H9 (cell line): Measurements from ENCODE around the gene USP9X. TPM values are rescaled to one million over a fixed set of nuclear protein-coding genes. Genes with fewer than 3 reads are reported as not detected.

Source experiments
- DNase-seq: peaks from one replicate; pipeline ENCODE4 v3.0.0-alpha.2; 2017
- H2AFZ ChIP-seq: one replicate; pipeline ENCODE4 v1.6.1; 2013; ENCODE audit warnings: mild to moderate bottlenecking, low read length, control low read depth, moderate library complexity
- H2AK5ac ChIP-seq: 2 replicates; pipeline ENCODE4 v1.6.1; 2013; ENCODE audit warnings: low read length, control low read depth, mixed read lengths; ENCODE audit not compliant: insufficient read length
- H2BK120ac ChIP-seq: one replicate; pipeline ENCODE4 v1.6.1; 2013; ENCODE audit warnings: low read depth, mild to moderate bottlenecking, low read length, control low read depth, inconsistent platforms; ENCODE audit not compliant: poor library complexity, severe bottlenecking
- H2BK12ac ChIP-seq: 2 replicates; pipeline ENCODE4 v1.6.1; 2013; ENCODE audit warnings: low read length, control low read depth, mixed read lengths, low read depth; ENCODE audit not compliant: insufficient read length
- H2BK15ac ChIP-seq: 2 replicates; pipeline ENCODE4 v1.6.1; 2013; ENCODE audit warnings: low read depth, low read length, control low read depth
- H2BK20ac ChIP-seq: one replicate; pipeline ENCODE4 v1.6.1; 2013; ENCODE audit warnings: low read depth, mild to moderate bottlenecking, low read length, control low read depth, inconsistent platforms; ENCODE audit not compliant: poor library complexity, severe bottlenecking
- H2BK5ac ChIP-seq: 2 replicates; pipeline ENCODE4 v1.6.1; 2013; ENCODE audit warnings: low read length, control low read depth, mixed read lengths; ENCODE audit not compliant: insufficient read length
- H3K14ac ChIP-seq: 2 replicates; pipeline ENCODE4 v1.6.1; 2013; ENCODE audit warnings: low read length, control low read depth; ENCODE audit not compliant: insufficient read depth
- H3K18ac ChIP-seq: 2 replicates; pipeline ENCODE4 v1.6.1; 2013; ENCODE audit warnings: low read depth, mild to moderate bottlenecking, mixed read lengths, low read length, control low read depth; ENCODE audit not compliant: insufficient read length
- H3K23ac ChIP-seq: 2 replicates; pipeline ENCODE4 v1.6.1; 2013; ENCODE audit warnings: low read length, control low read depth, mixed read lengths, low read depth; ENCODE audit not compliant: insufficient read length
- H3K23me2 ChIP-seq: 2 replicates; pipeline ENCODE4 v1.6.1; 2013; ENCODE audit warnings: low read depth, mild to moderate bottlenecking, mixed read lengths, low read length, control low read depth; ENCODE audit not compliant: insufficient read length, poor library complexity, severe bottlenecking
- H3K27ac ChIP-seq: 2 replicates; pipeline ENCODE4 v1.5.1; 2013; ENCODE audit warnings: low read length, control low read depth, mixed read lengths, low read depth; ENCODE audit not compliant: insufficient read length
- H3K27me3 ChIP-seq: 2 replicates; pipeline ENCODE4 v1.6.1; 2013; ENCODE audit warnings: low read length, control low read depth, inconsistent platforms; ENCODE audit not compliant: insufficient read depth
- H3K4ac ChIP-seq: 2 replicates; pipeline ENCODE4 v1.6.1; 2013; ENCODE audit warnings: low read depth, mild to moderate bottlenecking, control low read depth, inconsistent platforms, low read length, moderate library complexity
- H3K4me1 ChIP-seq: 2 replicates; pipeline ENCODE4 v1.6.1; 2013; ENCODE audit warnings: low read length, control low read depth, inconsistent platforms; ENCODE audit not compliant: insufficient read depth
- H3K4me2 ChIP-seq: 2 replicates; pipeline ENCODE4 v1.6.1; 2013; ENCODE audit warnings: low read length, control low read depth, mixed read lengths; ENCODE audit not compliant: insufficient read length, insufficient read depth
- H3K56ac ChIP-seq: 2 replicates; pipeline ENCODE4 v1.6.1; 2013; ENCODE audit warnings: low read depth, mild to moderate bottlenecking, mixed read lengths, low read length, control low read depth; ENCODE audit not compliant: insufficient read length
- H3K79me1 ChIP-seq: 2 replicates; pipeline ENCODE4 v1.6.1; 2013; ENCODE audit warnings: low read depth, mild to moderate bottlenecking, moderate library complexity, low read length, control low read depth, inconsistent platforms; ENCODE audit not compliant: insufficient read depth, poor library complexity, severe bottlenecking
- H3K79me2 ChIP-seq: 2 replicates; pipeline ENCODE4 v1.6.1; 2013; ENCODE audit warnings: low read length, control low read depth, inconsistent platforms; ENCODE audit not compliant: insufficient read depth
- H3K9ac ChIP-seq: 2 replicates; pipeline ENCODE4 v1.6.1; 2013; ENCODE audit warnings: low read length, control low read depth, mixed read lengths; ENCODE audit not compliant: insufficient read length; ENCODE audit errors: extremely low read depth
- H3K9me3 ChIP-seq: one replicate; pipeline ENCODE4 v1.6.1; 2013; ENCODE audit warnings: low read depth, low read length, inconsistent platforms; ENCODE audit not compliant: control insufficient read depth
- H3T11ph ChIP-seq: one replicate; pipeline ENCODE4 v1.6.1; 2013; ENCODE audit warnings: mild to moderate bottlenecking, low read length, control low read depth, inconsistent platforms
- H4K20me1 ChIP-seq: one replicate; pipeline ENCODE4 v1.6.1; 2013; ENCODE audit not compliant: control insufficient read depth, insufficient read length, insufficient read depth
- H4K5ac ChIP-seq: 2 replicates; pipeline ENCODE4 v1.6.1; 2013; ENCODE audit warnings: low read depth, mild to moderate bottlenecking, mixed read lengths, low read length, control low read depth; ENCODE audit not compliant: insufficient read length
- H4K8ac ChIP-seq: replicated peaks from 2 replicates; pipeline ENCODE4 v1.6.1; 2013; ENCODE audit warnings: low read length, control low read depth, mixed read lengths, low read depth; ENCODE audit not compliant: insufficient read length
- H4K91ac ChIP-seq: 2 replicates; pipeline ENCODE4 v1.6.1; 2013; ENCODE audit warnings: low read depth, mild to moderate bottlenecking, moderate library complexity, mixed read lengths, low read length, control low read depth; ENCODE audit not compliant: insufficient read length
- H3K27ac Mint-ChIP-seq, 3 experiments: 2 replicates in 2 of 3; 3 replicates in 1 of 3; pipeline ENCODE4 v1.8.0; 2020 to 2021; ENCODE audit warnings: mixed read lengths in 3 of 3, mild to moderate bottlenecking in 1 of 3, moderate library complexity in 1 of 3
- H3K27me3 Mint-ChIP-seq: 2 replicates; pipeline ENCODE4 v1.8.0; 2021; ENCODE audit warnings: low read depth, mild to moderate bottlenecking, moderate library complexity, mixed read lengths
- H3K36me3 Mint-ChIP-seq, 3 experiments: 2 replicates in 2 of 3; 3 replicates in 1 of 3; pipeline ENCODE4 v1.8.0; 2020 to 2021; ENCODE audit warnings: low read depth in 3 of 3, mixed read lengths in 3 of 3; ENCODE audit not compliant: insufficient read depth in 1 of 3
- H3K4me1 Mint-ChIP-seq, 2 experiments: 2 replicates each; pipeline ENCODE4 v1.8.0; 2020; ENCODE audit warnings: mixed read lengths in 2 of 2
- H3K4me3 Mint-ChIP-seq, 2 experiments: 2 replicates in 1 of 2; 3 replicates in 1 of 2; pipeline ENCODE4 v1.8.0; 2020 to 2021; ENCODE audit warnings: mild to moderate bottlenecking in 2 of 2, mixed read lengths in 2 of 2, moderate library complexity in 1 of 2
- H3K9me3 Mint-ChIP-seq, 2 experiments: 2 replicates in 1 of 2; 3 replicates in 1 of 2; pipeline ENCODE4 v1.8.0; 2020; ENCODE audit warnings: mild to moderate bottlenecking in 2 of 2, mixed read lengths in 2 of 2, moderate library complexity in 1 of 2
- CTCF ChIP-seq: fragments of 200-600 bp; sonication (generic); conservative IDR thresholded peaks from 3 replicates; pipeline ENCODE4 v1.8.0; 2021; ENCODE audit warnings: antibody characterized with exemption, mild to moderate bottlenecking
- WGBS: extraction: QIAGEN DNeasy Blood & Tissue Kit; methylation state at CpG from one replicate; pipeline ENCODE4 v1.1.7; 2013; ENCODE audit warnings: missing lambda C conversion rate, low lambda C conversion rate, mixed read lengths; ENCODE audit not compliant: insufficient read length; ENCODE audit errors: extremely low coverage; 5-methylcytosine and 5-hydroxymethylcytosine counted together
- total RNA-seq: library from RNA; stranded (reverse); gene quantifications from 2 replicates; pipeline ENCODE4 v1.2.1, GENCODE V29; 2021

Gene USP9X
- total RNA-seq, 1 experiment from 2014 or later: 284 TPM

- Histone ChIP-seq H4K5ac (no peak overlapping the region), H3T11ph (no peak overlapping the region), H2BK12ac (no peak overlapping the region), H2BK20ac (no peak overlapping the region), H2AFZ (no peak overlapping the region), H3K18ac (no peak overlapping the region), H4K20me1 (no peaks in the 10 kb centered on the region), H2BK15ac (no peak overlapping the region), H4K8ac (no peak overlapping the region), H3K4me1 (no peaks in the 10 kb centered on the region), H3K23me2 (no peaks in the 10 kb centered on the region), H3K27ac (no peak overlapping the region), H3K9me3 (no peaks in the 10 kb centered on the region), H2AK5ac (no peak overlapping the region), H2BK120ac (no peak overlapping the region), H2BK5ac (no peak overlapping the region), H3K4ac (no peak overlapping the region), H3K56ac (no peak overlapping the region), H3K9ac (no peak overlapping the region), H3K79me1 (no peaks in the 10 kb centered on the region), H3K79me2 (no peaks in the 10 kb centered on the region), H4K91ac (no peak overlapping the region), H3K27me3 (no peaks in the 10 kb centered on the region), H3K23ac (no peak overlapping the region), H3K14ac (no peak overlapping the region), H3K4me2 (no peak overlapping the region)
- peaks cover 23 to 78% (median 71%) of the 10 kb centered on the region in 3 experiments; a peak in 6 of 7 replicates for H3K36me3 Mint-ChIP-seq
- DNase-seq: no peak
- H3K9me3 Mint-ChIP-seq: peaks cover 26 to 27% of the 10 kb centered on the region in 2 experiments
- H3K4me3 Mint-ChIP-seq: no peak overlapping the region
- no peak for TF ChIP-seq CTCF
- peaks cover 1% of the 10 kb centered on the region; the same call in 1 of the 2 replicates for H3K27me3 Mint-ChIP-seq
- H3K4me1 Mint-ChIP-seq: no peaks in the 10 kb centered on the region
- WGBS: no CpG with 5 or more reads among the region's 2 CpGs
- no peak overlapping the region; a peak in 1 of 7 replicates for H3K27ac Mint-ChIP-seq
Observed at GRCh38 chrX:41144873-41145272, 59.6 kb downstream of the USP9X start.
